Sigmoid colon (tissue), 4 donors: ENCODE results near the gene DOC2A.

ENCODE experiments used
- EP300 ChIP-seq, 4 donors: sonication (generic); formaldehyde crosslinking; IDR thresholded peaks; one replicate each; pipeline ENCODE4 v1.6.1; 2017; ENCODE audit warnings: antibody characterized with exemption in 4 of 4
- POLR2A ChIP-seq, 2 donors: fragments of 450-650 bp; IDR thresholded peaks; one replicate each; pipeline ENCODE4 v1.6.1; 2016; ENCODE audit warnings: antibody characterized with exemption in 2 of 2, mild to moderate bottlenecking in 2 of 2, moderate library complexity in 2 of 2
- POLR2AphosphoS5 ChIP-seq, 4 donors: sonication (generic); formaldehyde crosslinking; IDR thresholded peaks; one replicate each; pipeline ENCODE4 v1.6.1; 2017; ENCODE audit warnings: antibody characterized with exemption in 4 of 4
- TF ChIP-seq, protein P1 (sequence below), 4 experiments: fragments of 450-650 bp in 3 of 4; fragments of 200-600 bp in 1 of 4; IDR thresholded peaks; one replicate each; pipeline ENCODE4 v1.5.1; 2016 to 2019; ENCODE audit warnings: antibody characterized with exemption in 4 of 4, mild to moderate bottlenecking in 3 of 4, moderate library complexity in 2 of 4

- TF ChIP-seq EP300 (IDR thresholded peaks at IDR 0.05) (no peak), POLR2AphosphoS5 (IDR thresholded peaks at IDR 0.05) (no peak), POLR2A (IDR thresholded peaks at IDR 0.05) (no peak)
- TF ChIP-seq, protein P1, sequence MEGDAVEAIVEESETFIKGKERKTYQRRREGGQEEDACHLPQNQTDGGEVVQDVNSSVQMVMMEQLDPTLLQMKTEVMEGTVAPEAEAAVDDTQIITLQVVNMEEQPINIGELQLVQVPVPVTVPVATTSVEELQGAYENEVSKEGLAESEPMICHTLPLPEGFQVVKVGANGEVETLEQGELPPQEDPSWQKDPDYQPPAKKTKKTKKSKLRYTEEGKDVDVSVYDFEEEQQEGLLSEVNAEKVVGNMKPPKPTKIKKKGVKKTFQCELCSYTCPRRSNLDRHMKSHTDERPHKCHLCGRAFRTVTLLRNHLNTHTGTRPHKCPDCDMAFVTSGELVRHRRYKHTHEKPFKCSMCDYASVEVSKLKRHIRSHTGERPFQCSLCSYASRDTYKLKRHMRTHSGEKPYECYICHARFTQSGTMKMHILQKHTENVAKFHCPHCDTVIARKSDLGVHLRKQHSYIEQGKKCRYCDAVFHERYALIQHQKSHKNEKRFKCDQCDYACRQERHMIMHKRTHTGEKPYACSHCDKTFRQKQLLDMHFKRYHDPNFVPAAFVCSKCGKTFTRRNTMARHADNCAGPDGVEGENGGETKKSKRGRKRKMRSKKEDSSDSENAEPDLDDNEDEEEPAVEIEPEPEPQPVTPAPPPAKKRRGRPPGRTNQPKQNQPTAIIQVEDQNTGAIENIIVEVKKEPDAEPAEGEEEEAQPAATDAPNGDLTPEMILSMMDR (IDR thresholded peaks at IDR 0.05) = no peak
Observed at GRCh38 chr16:29978081-29978480, 32.7 kb downstream of the DOC2A start.
